ENCODE results near the gene TMCC3. TPM values are rescaled to one million over a fixed set of nuclear protein-coding genes. Genes with fewer than 3 reads are reported as not detected.

TMCC3 gene
- total and polyA plus RNA-seq, 9 of the 15 experiments (the other 6 are each of a cell fraction or from before 2014, with no cell fraction given) = not detected

- no peak for TF ChIP-seq CHD7 (IDR thresholded peaks at IDR 0.05; ENCODE audit: low read depth, low read length)
- no peak for TF ChIP-seq ZKSCAN3 (CRISPR knock-in tag; IDR thresholded peaks at IDR 0.05)
- TF ChIP-seq RBM39 (optimal IDR thresholded peaks at IDR 0.05; ENCODE audit: low read depth, low read length) = no peak
Measured at GRCh38 chr12:94575645-94576403, 74.5 kb downstream of the TMCC3 start (continued).

All from K562 (cell line).